B cell (primary cell): ENCODE measurements around the gene ZNF442. TPM values are rescaled to one million over a fixed set of nuclear protein-coding genes. Genes with fewer than 3 reads are reported as not detected.
A peak's percentile ranks its signal among the peaks of the same experiment; 100 is the strongest.

Experiments
- ATAC-seq: fragments of 200-7000 bp; cut with Tn5 transposase; one replicate; pipeline ENCODE4 v1.10.0; 2021; ENCODE audit warnings: low read depth, mild to moderate bottlenecking, moderate number of reproducible peaks, moderate library complexity
- CTCF ChIA-PET: fragments of 350-600 bp; sonication (Branson Sonifier 250); formaldehyde crosslinking; loops from one replicate; lab custom pipeline; 2021; ENCODE audit warnings: antibody characterized with exemption, inconsistent platforms; lab: Charles Lee
- POLR2A ChIA-PET: fragments of 350-600 bp; sonication (Branson Sonifier 250); formaldehyde crosslinking; loops from one replicate; lab custom pipeline; 2021; ENCODE audit warnings: antibody characterized with exemption; lab: Charles Lee
- DNase-seq: peaks from one replicate; pipeline ENCODE4 v3.0.0; 2013
- H2AFZ ChIP-seq: 2 replicates; pipeline ENCODE4 v1.6.1; 2012; ENCODE audit warnings: mild to moderate bottlenecking, low read depth, low read length; ENCODE audit not compliant: insufficient read depth, poor library complexity, severe bottlenecking
- H3K27ac ChIP-seq, 2 donors: 1 replicate in 1 of 2; 2 replicates in 1 of 2; pipeline ENCODE4 v1.5.1; 2012 to 2013; ENCODE audit warnings: low read length in 2 of 2, mild to moderate bottlenecking in 2 of 2, moderate library complexity in 1 of 2
- H3K27me3 ChIP-seq, 4 experiments: fragments of 200-600 bp in 1 of 4; sonication (generic) in 1 of 4; replicated peaks in 1 of 4; 1 replicate in 2 of 4; 2 replicates in 2 of 4; pipeline versions ENCODE4 v1.6.1 to v1.7.0; 2013 to 2016; ENCODE audit warnings: low read length in 3 of 4, mild to moderate bottlenecking in 2 of 4, mixed read lengths in 1 of 4, moderate library complexity in 1 of 4; ENCODE audit not compliant: insufficient read depth in 4 of 4, control insufficient read depth in 3 of 4; ENCODE audit errors: control extremely low read depth in 1 of 4
- H3K36me3 ChIP-seq, 2 experiments: replicated peaks in 1 of 2; 1 replicate in 1 of 2; 2 replicates in 1 of 2; pipeline versions ENCODE4 v1.6.1 to v1.7.1; 2013; ENCODE audit warnings: low read length in 1 of 2; ENCODE audit not compliant: insufficient read depth in 2 of 2, control insufficient read depth in 1 of 2; ENCODE audit errors: control extremely low read depth in 1 of 2, extremely low read depth in 1 of 2
- H3K4me1 ChIP-seq, 2 donors: fragments of 200-600 bp in 1 of 2; sonication (generic) in 1 of 2; 1 replicate in 1 of 2; 2 replicates in 1 of 2; pipeline versions ENCODE4 v1.5.1 to v1.6.1; 2013 to 2017; ENCODE audit warnings: low read length in 2 of 2; ENCODE audit not compliant: control insufficient read depth in 2 of 2, insufficient read depth in 2 of 2
- H3K4me2 ChIP-seq: replicated peaks from 2 replicates; pipeline ENCODE3; 2012; ENCODE audit warnings: mild to moderate bottlenecking, low read depth, low read length; ENCODE audit not compliant: poor library complexity, severe bottlenecking
- H3K4me3 ChIP-seq, 5 experiments: fragments of 200-600 bp in 1 of 5; sonication (generic) in 1 of 5; 1 replicate in 3 of 5; 2 replicates in 2 of 5; pipeline versions ENCODE4 v1.5.1 to v1.7.0; 2011 to 2016; ENCODE audit warnings: low read length in 4 of 5, mild to moderate bottlenecking in 4 of 5, low read depth in 2 of 5, control low read depth in 1 of 5, moderate library complexity in 1 of 5; ENCODE audit not compliant: insufficient read depth in 1 of 5; ENCODE audit errors: control extremely low read depth in 1 of 5, extremely low read depth in 1 of 5
- H3K79me2 ChIP-seq: fragments of 200-600 bp; sonication (generic); one replicate; pipeline ENCODE4 v1.6.0; 2016; ENCODE audit warnings: low read length; ENCODE audit not compliant: control insufficient read depth, insufficient read depth
- H3K9ac ChIP-seq: fragments of 200-600 bp; sonication (generic); 2 replicates; pipeline ENCODE4 v1.6.1; 2017; ENCODE audit warnings: mild to moderate bottlenecking, low read length, moderate library complexity
- H3K9me3 ChIP-seq, 3 donors: one replicate each; pipeline versions ENCODE4 v1.6.1 to v1.7.1; 2013; ENCODE audit warnings: low read length in 2 of 3; ENCODE audit not compliant: control insufficient read depth in 2 of 3, insufficient read depth in 1 of 3; ENCODE audit errors: control extremely low read depth in 1 of 3
- H4K20me1 ChIP-seq: 2 replicates; pipeline ENCODE4 v1.6.0; 2012; ENCODE audit warnings: mild to moderate bottlenecking, low read length; ENCODE audit not compliant: insufficient read depth, control insufficient read depth, poor library complexity, severe bottlenecking
- H3K27ac Mint-ChIP-seq: one replicate; pipeline ENCODE4 v1.8.0; 2021; ENCODE audit warnings: mixed read lengths
- H3K27me3 Mint-ChIP-seq: one replicate; pipeline ENCODE4 v1.8.0; 2021; ENCODE audit warnings: mixed read lengths
- H3K4me1 Mint-ChIP-seq: one replicate; pipeline ENCODE4 v1.8.0; 2021; ENCODE audit warnings: mixed read lengths
- H3K4me3 Mint-ChIP-seq: one replicate; pipeline ENCODE4 v1.8.0; 2021; ENCODE audit warnings: mixed read lengths
- H3K9me3 Mint-ChIP-seq: one replicate; pipeline ENCODE4 v1.8.0; 2022; ENCODE audit warnings: mixed read lengths; ENCODE audit not compliant: insufficient read depth
- CTCF ChIP-seq: fragments of 200-600 bp; IDR thresholded peaks from one replicate; pipeline ENCODE4 v1.8.0; 2022; ENCODE audit warnings: antibody characterized with exemption, mild to moderate bottlenecking
- EZH2 ChIP-seq: IDR thresholded peaks from 2 replicates; pipeline ENCODE4 v1.6.1; 2012; ENCODE audit warnings: borderline replicate concordance, low read depth, mild to moderate bottlenecking, moderate library complexity, low read length; ENCODE audit not compliant: insufficient read depth, poor library complexity, severe bottlenecking
- WGBS: methylation state at CpG from one replicate; pipeline ENCODE4 v1.1.5; 2013; ENCODE audit warnings: missing lambda C conversion rate; ENCODE audit not compliant: insufficient coverage; 5-methylcytosine and 5-hydroxymethylcytosine counted together
- intact Hi-C: fragments of 100-400 bp; cut with micrococcal nuclease; formaldehyde crosslinking; loops from one replicate; pipeline ENCODE4 v1.10.0; 2022
- polyA plus RNA-seq: library from polyadenylated mRNA; depleted of rRNA; stranded (reverse); fragments of >200 nt; gene quantifications from 2 replicates; pipeline ENCODE4 v1.2.3, GENCODE V29; 2012
- total RNA-seq, 2 donors: library from RNA; stranded (reverse); fragments of 120-200 nt in 1 of 2; gene quantifications; 1 replicate in 1 of 2; 2 replicates in 1 of 2; pipeline versions ENCODE4 v1.2.3 to v1.2.4, GENCODE V29; 2013 to 2022

Gene ZNF442
- total and polyA plus RNA-seq, 2 donors (not counting 1 experiment from before 2014, with no cell fraction given), result 0.69 to 6.9 TPM

- Histone ChIP-seq H3K36me3 (no peaks in the 10 kb centered on the region), H3K4me3 (peak within 1 kb of the TSS; percentile 53 to 97 (median 83)), H3K79me2 (peaks cover 17% of the 10 kb centered on the region), H3K4me1 (peaks cover 30 to 35% of the 10 kb centered on the region in 2 donors), H3K9ac (peak within 1 kb of the TSS; percentile 82), H4K20me1 (no peaks in the 10 kb centered on the region), H3K27ac (peak within 1 kb of the TSS; percentile 76 to 86), H2AFZ (peak within 1 kb of the TSS; percentile 84), H3K9me3 (no peaks in the 10 kb centered on the region), H3K27me3 (no peaks in the 10 kb centered on the region), H3K4me2 (peak within 1 kb of the TSS; percentile 90)
- TF ChIP-seq EZH2, result no peak
- TF ChIP-seq CTCF, result no peak
- peak; percentile 92 for ATAC-seq
- Mint-ChIP-seq H3K9me3 (no peaks in the 10 kb centered on the region), H3K4me3 (peak within 1 kb of the TSS; percentile 88), H3K27ac (peak within 1 kb of the TSS; percentile 95), H3K4me1 (peaks cover 37% of the 10 kb centered on the region), H3K27me3 (no peaks in the 10 kb centered on the region)
- intact Hi-C loops, result loop anchor here (1.0 to 2.0 kb wide), 7 partner anchors 13 to 171 kb away; partner anchors contain the start of genes ZNF136, ZNF44, ZNF442 and ZNF443
- peak; percentile 95 for DNase-seq
- WGBS, result 3% methylated on average over 54 of the region's 55 CpGs
- CTCF ChIA-PET, result interaction anchor here (0.6 to 1.2 kb wide), 8 partner anchors 14 to 535 kb away, joined by 3 to 4 read pairs (median 3); partner anchors contain the start of genes ZNF136, ZNF442 and ZNF491
- POLR2A ChIA-PET, result interaction anchor here (0.5 to 2.9 kb wide), 12 partner anchors 32 to 557 kb away, joined by 3 to 21 read pairs (median 4); partner anchors contain the start of genes GCDH, ZNF136, ZNF44 and ZNF442
Observed at GRCh38 chr19:12333162-12334159, 32.0 kb downstream of the ZNF442 start, which contains the start of gene ZNF563. ZNF563 (minus strand) TSS chr19:12333633; CDS start chr19:12333482, 151 bp downstream.
